Left ventricle myocardium inferior (tissue), 1 donor: Measurements from ENCODE around the gene GINS3. TPM values are rescaled to one million over a fixed set of nuclear protein-coding genes. Genes with fewer than 3 reads are reported as not detected.

ENCODE experiments used
- DNase-seq: peaks from one replicate; pipeline ENCODE4 v3.0.0-alpha.2; 2020
- H3K27ac ChIP-seq: fragments of 200-600 bp; replicated peaks from 2 replicates; pipeline ENCODE4 v1.8.0; 2021
- H3K27me3 ChIP-seq: fragments of 200-600 bp; 2 replicates; pipeline ENCODE4 v1.8.0; 2021; ENCODE audit warnings: low read depth
- H3K36me3 ChIP-seq: fragments of 200-600 bp; 2 replicates; pipeline ENCODE4 v1.8.0; 2021
- H3K4me1 ChIP-seq: fragments of 200-600 bp; 2 replicates; pipeline ENCODE4 v1.8.0; 2021
- H3K4me3 ChIP-seq: fragments of 200-600 bp; 2 replicates; pipeline ENCODE4 v1.8.0; 2021; ENCODE audit warnings: mild to moderate bottlenecking, moderate library complexity
- H3K9me3 ChIP-seq: fragments of 200-600 bp; replicated peaks from 2 replicates; pipeline ENCODE4 v1.8.0; 2021
- CTCF ChIP-seq: fragments of 200-600 bp; IDR thresholded peaks from 2 replicates; pipeline ENCODE4 v1.8.0; 2021; ENCODE audit warnings: antibody characterized with exemption, mild to moderate bottlenecking, borderline replicate concordance
- intact Hi-C: fragments of 100-400 bp; cut with micrococcal nuclease; formaldehyde crosslinking; loops from one replicate; pipeline ENCODE4 v1.11.0; 2022
- total RNA-seq: library from RNA; stranded (reverse); fragmentation: NEBNext Ultra II Directional; extraction: Animal tissue kit (Norgen Biotek cat#: 25700); gene quantifications from one replicate; pipeline ENCODE4 v1.2.1, GENCODE V29; 2021
- donor health status: DM: no; HTN: yes; CAD: no; lungs with severe emphysema.

Gene GINS3
- total RNA-seq, 1 donor from 2014 or later: 4.7 TPM

GRCh38 chr16:58449306-58449705 lies 57.0 kb downstream of the GINS3 start:
- no peak for DNase-seq
- intact Hi-C loops: no loop called here
- peak overlapping the region; percentile 36 for H3K27ac ChIP-seq
- H3K4me1 ChIP-seq: peaks cover 14% of the 10 kb centered on the region
- no peak overlapping the region for H3K4me3 ChIP-seq
- no peaks in the 10 kb centered on the region for H3K27me3 ChIP-seq
- no peak for TF ChIP-seq CTCF
- H3K36me3 ChIP-seq: no peaks in the 10 kb centered on the region
- no peaks in the 10 kb centered on the region for H3K9me3 ChIP-seq

- H3K4me3 ChIP-seq: no peak overlapping the region
- TF ChIP-seq CTCF: no peak
- H3K9me3 ChIP-seq: no peaks in the 10 kb centered on the region
- H3K4me1 ChIP-seq: peaks cover 14% of the 10 kb centered on the region
- no peak overlapping the region for H3K27ac ChIP-seq
- H3K36me3 ChIP-seq: no peaks in the 10 kb centered on the region
- no peaks in the 10 kb centered on the region for H3K27me3 ChIP-seq
- DNase-seq: no peak
- intact Hi-C loops: no loop called here
These were observed 57.5 kb downstream of the GINS3 start for GRCh38 chr16:58449768-58450167.

DNA sequence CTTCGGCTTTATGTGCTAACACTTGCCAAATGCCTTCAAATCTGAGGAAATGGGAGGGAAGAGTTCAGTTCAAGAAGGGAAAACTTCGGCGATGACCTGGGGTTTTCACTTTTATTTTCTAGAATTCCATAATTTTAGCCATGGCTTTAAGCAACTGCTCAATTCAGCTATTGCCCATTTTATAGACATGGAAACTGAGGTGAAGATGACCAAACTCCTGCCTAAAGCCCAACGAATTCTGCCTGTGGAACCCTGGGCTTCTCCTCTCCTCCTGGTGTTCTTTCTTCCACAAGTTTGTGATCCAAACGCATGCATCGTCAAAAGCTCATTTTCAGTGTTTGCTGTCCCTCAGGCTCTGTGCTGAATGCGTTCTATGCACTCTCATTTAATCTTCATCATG lies 58.3 kb downstream of the GINS3 start:
- Histone ChIP-seq H3K4me1 (peaks cover 14% of the 10 kb centered on the region), H3K36me3 (no peaks in the 10 kb centered on the region), H3K9me3 (no peaks in the 10 kb centered on the region), H3K27me3 (no peaks in the 10 kb centered on the region), H3K4me3 (no peak overlapping the region), H3K27ac (peak overlapping the region; percentile 76)
- no peak for DNase-seq
- no peak for TF ChIP-seq CTCF
- intact Hi-C loops: no loop called here

- intact Hi-C loops: no loop called here
- peak; percentile 42 for DNase-seq
- H3K27ac ChIP-seq: peak overlapping the region; percentile 76
- no peaks in the 10 kb centered on the region for H3K9me3 ChIP-seq
- no peaks in the 10 kb centered on the region for H3K36me3 ChIP-seq
- no peaks in the 10 kb centered on the region for H3K27me3 ChIP-seq
- no peak for TF ChIP-seq CTCF
- H3K4me1 ChIP-seq: peaks cover 20% of the 10 kb centered on the region
- H3K4me3 ChIP-seq: no peak overlapping the region
These were observed 59.0 kb downstream of the GINS3 start for GRCh38 chr16:58451265-58451689.

DNA sequence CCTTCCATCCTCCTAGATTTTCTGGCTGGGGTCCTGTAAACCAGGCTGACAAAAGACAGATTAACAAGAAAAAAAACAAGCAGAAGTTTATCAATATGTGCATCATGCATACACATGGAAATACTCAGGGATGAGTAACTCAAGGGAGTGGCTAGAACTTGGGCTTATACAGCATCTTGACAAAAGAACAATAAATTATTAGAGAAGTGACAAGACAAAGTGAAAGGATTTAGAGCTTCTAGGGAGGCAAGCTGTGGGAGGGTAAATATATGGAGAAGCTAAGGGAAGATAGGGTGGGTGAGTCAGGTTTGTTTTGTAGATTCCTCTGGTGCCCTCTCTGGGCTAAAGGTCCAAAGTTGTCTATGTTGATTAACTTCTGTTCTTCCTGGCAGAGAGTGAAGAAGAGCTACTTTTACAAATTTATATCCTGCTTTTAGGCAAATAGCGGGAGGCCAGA lies 59.7 kb downstream of the GINS3 start:
- no peak overlapping the region for H3K4me3 ChIP-seq
- H3K27me3 ChIP-seq: no peaks in the 10 kb centered on the region
- no peaks in the 10 kb centered on the region for H3K36me3 ChIP-seq
- peak overlapping the region; percentile 76 for H3K27ac ChIP-seq
- no peaks in the 10 kb centered on the region for H3K9me3 ChIP-seq
- peaks cover 23% of the 10 kb centered on the region for H3K4me1 ChIP-seq
- TF ChIP-seq CTCF: no peak
- intact Hi-C loops: no loop called here
- DNase-seq: no peak
